Cardiac fibroblast (primary cell): Measurements from ENCODE around the gene EPOP.
"Not testable (repeated sequence)": the region's sequence is repeated elsewhere in the genome, so short reads cannot be mapped to it uniquely, and the experiment has no call there.

Experiments
- DNase-seq, 2 donors: peaks; one replicate each; pipeline versions ENCODE4 v3.0.0 to v3.0.0-alpha.2; 2010; ENCODE audit warnings: low read depth in 2 of 2
- H3K4me3 ChIP-seq, 2 donors: replicated peaks in 1 of 2; 1 replicate in 1 of 2; 2 replicates in 1 of 2; pipeline ENCODE4 v1.5.1; 2011; ENCODE audit warnings: low read depth in 2 of 2, low read length in 2 of 2, mild to moderate bottlenecking in 2 of 2, moderate library complexity in 1 of 2
- CTCF ChIP-seq: IDR thresholded peaks from one replicate; pipeline ENCODE4 v1.5.1; 2011; ENCODE audit warnings: low read depth, mild to moderate bottlenecking, low read length, inconsistent platforms

Gene EPOP

DNA sequence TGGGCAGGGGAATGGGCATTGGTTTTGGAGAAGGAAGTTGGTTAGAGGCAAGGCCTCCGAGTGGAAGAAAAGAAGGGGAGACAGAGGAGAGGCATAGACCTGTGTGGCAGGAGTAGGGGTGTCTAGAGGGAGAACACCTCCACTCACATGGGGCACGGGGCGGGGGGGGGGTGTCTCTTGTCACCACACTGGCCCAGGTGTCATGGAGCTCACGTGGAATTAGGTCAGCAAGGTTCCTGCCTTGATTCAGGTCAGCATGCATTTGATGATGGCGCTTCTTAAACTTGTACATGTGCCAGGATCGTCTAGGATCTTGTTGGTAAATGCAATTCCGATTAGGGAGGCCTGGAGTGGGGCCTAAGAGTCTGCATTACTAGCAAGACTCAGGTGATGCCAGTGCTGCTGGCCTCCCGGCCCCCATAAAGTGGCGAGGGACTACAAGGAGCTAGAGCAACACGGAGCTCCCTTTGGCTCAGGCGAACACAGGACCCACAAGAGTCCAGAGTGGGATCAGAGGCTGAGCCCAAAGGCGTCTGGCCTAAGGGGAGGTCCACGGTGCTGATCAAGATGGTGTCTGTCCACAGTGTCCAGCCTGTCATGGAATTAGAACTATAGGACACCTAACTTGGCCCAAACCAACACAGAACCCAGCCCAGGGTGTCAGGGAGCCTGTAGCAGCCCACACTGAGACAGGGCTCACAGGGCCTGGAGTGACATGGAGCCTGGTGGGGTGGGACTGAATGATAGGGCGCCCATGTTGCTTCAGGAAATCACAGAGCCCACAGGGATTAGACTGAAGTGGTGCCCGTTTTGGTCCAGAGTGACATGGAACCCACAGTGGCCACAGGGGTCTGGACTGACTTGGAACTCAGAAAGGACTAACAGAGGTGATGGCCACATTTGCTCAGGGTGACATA lies 16.7 kb downstream of the EPOP start:
- no peak for TF ChIP-seq CTCF
- no peak overlapping the region for H3K4me3 ChIP-seq

DNA sequence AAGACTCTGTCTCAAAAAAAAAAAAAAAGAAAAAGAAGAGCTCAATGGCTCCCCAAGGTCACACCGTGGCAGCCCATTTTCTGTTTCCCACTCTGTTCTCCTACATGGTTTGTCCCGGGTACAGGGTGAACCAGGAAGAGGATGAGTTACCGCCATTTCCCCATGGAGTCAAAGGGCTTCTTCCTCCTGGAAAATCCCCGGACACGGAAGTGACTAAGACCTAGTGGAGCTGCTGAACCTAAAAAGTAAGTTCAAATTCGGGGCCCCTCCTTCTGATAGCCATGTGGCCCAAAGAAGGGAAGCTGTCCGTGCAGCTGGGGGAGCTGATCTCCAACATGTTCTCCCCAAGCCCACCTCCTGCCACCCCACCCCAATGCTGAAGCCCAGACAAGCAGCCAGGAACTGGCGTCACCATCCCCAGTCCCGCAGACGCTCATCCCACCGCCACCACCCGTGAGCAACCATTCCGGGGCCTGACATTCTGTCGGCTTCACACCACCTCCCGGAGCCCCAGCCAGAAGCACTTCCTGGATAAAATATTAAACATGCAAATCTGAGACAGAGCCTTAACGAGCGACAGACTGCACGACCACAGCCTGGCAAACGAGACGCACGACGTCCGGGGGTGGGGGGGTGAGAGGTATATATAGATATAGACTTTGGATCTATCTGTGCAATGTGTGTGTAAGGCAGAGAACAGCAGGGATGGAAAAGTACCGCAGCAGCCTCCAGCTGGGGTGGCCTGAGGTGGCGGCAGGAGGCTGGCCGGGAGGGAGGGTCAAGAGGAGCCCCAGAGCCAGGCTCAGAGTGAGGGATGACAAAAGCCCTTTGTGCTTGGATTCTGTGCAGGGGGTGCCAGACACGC lies 17.6 kb downstream of the EPOP start:
- no peak for DNase-seq
- no peak for TF ChIP-seq CTCF
- H3K4me3 ChIP-seq = no peak overlapping the region

More for the DNA sequence above, 16.7 kb downstream of the EPOP start:
- DNase-seq = no peak

GRCh38 chr17:38654411-38655398 lies 20.1 kb downstream of the EPOP start:
- H3K4me3 ChIP-seq = no peak overlapping the region

DNA sequence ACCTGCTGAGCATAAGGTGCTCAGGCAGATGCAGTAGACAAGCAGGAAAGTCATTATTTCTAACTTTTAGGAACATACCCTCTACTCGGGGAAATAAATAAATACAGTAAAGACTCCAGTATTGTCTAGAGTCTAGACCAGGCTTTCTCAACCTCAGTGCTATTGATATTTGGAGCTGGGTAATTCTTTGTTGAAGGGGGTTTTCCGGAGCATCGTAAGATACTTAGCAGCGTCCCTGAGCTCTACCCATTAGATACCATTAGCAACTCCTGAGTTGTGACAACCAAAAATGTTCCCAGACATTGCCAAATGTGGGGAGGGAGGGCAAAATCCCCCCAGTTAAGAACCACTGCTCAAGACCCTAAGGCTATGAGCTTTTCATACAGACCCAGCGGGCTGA lies 21.1 kb downstream of the EPOP start:
- TF ChIP-seq CTCF = no peak
- no peak for DNase-seq
- no peak overlapping the region for H3K4me3 ChIP-seq

More at GRCh38 chr17:38654411-38655398, 20.1 kb downstream of the EPOP start:
- TF ChIP-seq CTCF = no peak
- DNase-seq = no peak

DNA sequence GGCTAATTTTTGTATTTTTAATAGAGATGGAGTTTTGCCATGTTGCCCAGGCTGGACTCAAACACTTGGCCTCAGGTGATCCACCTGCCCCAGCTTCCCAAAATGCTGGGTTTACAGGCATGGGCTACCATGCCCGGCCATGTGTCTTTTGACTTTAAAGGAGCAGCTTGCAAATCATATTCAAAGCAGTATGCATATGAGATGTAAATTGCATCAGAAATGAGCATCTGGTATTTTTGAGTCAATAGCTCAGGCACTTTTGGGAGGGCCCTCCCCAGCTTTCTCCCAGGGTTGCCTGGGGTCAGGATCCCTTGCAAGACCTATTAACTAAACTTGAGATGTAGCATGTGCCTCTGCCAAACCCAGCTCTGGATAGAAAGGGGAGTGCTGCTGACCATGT lies 21.5 kb downstream of the EPOP start:
- DNase-seq = no peak
- TF ChIP-seq CTCF = no peak
- no peak overlapping the region for H3K4me3 ChIP-seq

GRCh38 chr17:38650653-38651173 lies 24.0 kb downstream of the EPOP start:
- not testable (repeated sequence) for DNase-seq, H3K4me3 ChIP-seq
